KMS-11 (cell line): ENCODE results near the gene SHKBP1.

Experiments used
- H2AFZ ChIP-seq: fragments of 200-600 bp; sonication (generic); 2 replicates; pipeline ENCODE4 v1.6.1; 2016; ENCODE audit warnings: antibody characterized with exemption, mixed run types, low read depth
- H3K27ac ChIP-seq: fragments of 200-600 bp; sonication (generic); 2 replicates; pipeline ENCODE4 v1.6.1; 2016; ENCODE audit warnings: mild to moderate bottlenecking, mixed run types
- H3K27me3 ChIP-seq: fragments of 200-600 bp; sonication (generic); 2 replicates; pipeline ENCODE4 v1.6.1; 2017; ENCODE audit warnings: mild to moderate bottlenecking, low read depth, mixed run types, moderate library complexity; ENCODE audit not compliant: insufficient read depth
- H3K36me3 ChIP-seq: fragments of 200-600 bp; sonication (generic); 2 replicates; pipeline ENCODE4 v1.6.1; 2017; ENCODE audit warnings: mild to moderate bottlenecking, mixed run types; ENCODE audit not compliant: insufficient read depth
- H3K4me1 ChIP-seq: fragments of 200-600 bp; sonication (generic); 2 replicates; pipeline ENCODE4 v1.6.1; 2016; ENCODE audit warnings: mild to moderate bottlenecking, low read depth, mixed run types; ENCODE audit not compliant: poor library complexity, severe bottlenecking
- H3K4me2 ChIP-seq: fragments of 200-600 bp; sonication (generic); 2 replicates; pipeline ENCODE4 v1.7.0; 2016; ENCODE audit warnings: mild to moderate bottlenecking, mixed run types
- H3K4me3 ChIP-seq: fragments of 200-600 bp; sonication (generic); IDR thresholded peaks from 2 replicates; pipeline ENCODE4 v1.6.1; 2017; ENCODE audit warnings: low read depth, low read length, mixed read lengths; ENCODE audit not compliant: insufficient read depth
- H3K79me2 ChIP-seq: fragments of 200-600 bp; sonication (generic); 2 replicates; pipeline ENCODE4 v1.6.1; 2016; ENCODE audit warnings: low read depth, mixed run types; ENCODE audit not compliant: insufficient read depth
- H3K9ac ChIP-seq: fragments of 200-600 bp; sonication (generic); 2 replicates; pipeline ENCODE4 v1.6.1; 2016; ENCODE audit warnings: mild to moderate bottlenecking, mixed run types
- H4K20me1 ChIP-seq: fragments of 200-600 bp; sonication (generic); 2 replicates; pipeline ENCODE4 v1.6.1; 2016; ENCODE audit warnings: mild to moderate bottlenecking, mixed run types; ENCODE audit not compliant: insufficient read depth
- CTCF ChIP-seq: fragments of 200-600 bp; sonication (generic); conservative IDR thresholded peaks from 2 replicates; pipeline ENCODE4 v1.6.1; 2017; ENCODE audit warnings: low read depth, mild to moderate bottlenecking, antibody characterized with exemption, low read length, moderate library complexity, mixed read lengths

SHKBP1 gene

GRCh38 chr19:40581531-40581930, 4.9 kb downstream of the SHKBP1 start:
- Histone ChIP-seq H3K36me3 (no peaks in the 10 kb centered on the region; the same call in 1 of the 2 replicates), H3K79me2 (no peaks in the 10 kb centered on the region), H3K4me2 (no peak overlapping the region), H3K4me3 (no peak overlapping the region), H3K4me1 (peaks cover 13% of the 10 kb centered on the region), H3K27ac (no peak overlapping the region), H3K9ac (no peak overlapping the region), H3K27me3 (no peaks in the 10 kb centered on the region), H4K20me1 (no peaks in the 10 kb centered on the region), H2AFZ (no peak overlapping the region)
- TF ChIP-seq CTCF: no peak

- Histone ChIP-seq H3K4me1 (peaks cover 9% of the 10 kb centered on the region), H2AFZ (no peak overlapping the region), H3K27me3 (no peaks in the 10 kb centered on the region), H3K9ac (no peak overlapping the region), H3K79me2 (no peaks in the 10 kb centered on the region), H3K27ac (no peak overlapping the region), H3K4me3 (no peak overlapping the region), H3K36me3 (no peaks in the 10 kb centered on the region; the same call in 1 of the 2 replicates), H4K20me1 (no peaks in the 10 kb centered on the region), H3K4me2 (no peak overlapping the region)
- no peak for TF ChIP-seq CTCF
Observed at GRCh38 chr19:40582467-40582866, 5.8 kb downstream of the SHKBP1 start.

GRCh38 chr19:40583283-40583682, 6.6 kb downstream of the SHKBP1 start:
- no peaks in the 10 kb centered on the region; the same call in 1 of the 2 replicates for H3K36me3 ChIP-seq
- no peaks in the 10 kb centered on the region for H4K20me1 ChIP-seq
- no peak overlapping the region for H2AFZ ChIP-seq
- TF ChIP-seq CTCF: no peak
- H3K4me3 ChIP-seq: no peak overlapping the region
- no peak overlapping the region for H3K27ac ChIP-seq
- H3K9ac ChIP-seq: no peak overlapping the region
- H3K27me3 ChIP-seq: no peaks in the 10 kb centered on the region
- peaks cover under 1% of the 10 kb centered on the region for H3K4me1 ChIP-seq
- no peaks in the 10 kb centered on the region for H3K79me2 ChIP-seq
- H3K4me2 ChIP-seq: no peak overlapping the region

- Histone ChIP-seq H3K27me3 (no peaks in the 10 kb centered on the region), H3K27ac (no peak overlapping the region), H3K4me1 (no peaks in the 10 kb centered on the region), H4K20me1 (no peaks in the 10 kb centered on the region), H3K79me2 (no peaks in the 10 kb centered on the region), H3K4me3 (no peak overlapping the region), H3K9ac (no peak overlapping the region), H3K36me3 (no peaks in the 10 kb centered on the region; the same call in 1 of the 2 replicates), H2AFZ (no peak overlapping the region), H3K4me2 (no peak overlapping the region)
- no peak for TF ChIP-seq CTCF
Observed at GRCh38 chr19:40584007-40584406, 7.3 kb downstream of the SHKBP1 start.
